A549 (cell line): ENCODE data around the gene BEND5. TPM values are rescaled to one million over a fixed set of nuclear protein-coding genes. Genes with fewer than 3 reads are reported as not detected.

Experiments
- ATAC-seq, 2 experiments: fragments of 200-7000 bp in 1 of 2; fragments of >200 bp in 1 of 2; cut with Nextera tagmentation in 1 of 2; cut with Tn5 transposase in 1 of 2; 3 replicates each; pipeline versions ENCODE4 v1.8.0 to v1.9.1; 2018 to 2020; ENCODE audit warnings: mild to moderate bottlenecking in 1 of 2, moderate library complexity in 1 of 2
- CTCF ChIA-PET: fragments of 300-600 bp; sonication (Branson Sonifier 250); formaldehyde crosslinking; extraction: SDS; loops from one replicate; lab custom pipeline; 2021; ENCODE audit warnings: antibody characterized with exemption, inconsistent platforms; lab: Yijun Ruan, JAX
- POLR2A ChIA-PET: fragments of 350-600 bp; formaldehyde crosslinking; extraction: SDS; loops from one replicate; lab custom pipeline; 2021; ENCODE audit warnings: antibody characterized with exemption, inconsistent platforms; lab: Yijun Ruan, JAX
- DNase-seq, 2 experiments: peaks; one replicate each; pipeline versions ENCODE4 v3.0.0 to v3.0.0-alpha.2; 2011 to 2016; ENCODE audit warnings: low read depth in 1 of 2, low spot score in 1 of 2
- FAIRE-seq: peaks from 2 replicates; lab custom pipeline; 2011; peaks lifted over from hg19 to GRCh38; lab: Jason Lieb, UNC
- H3K27ac ChIP-seq, 2 experiments: fragments of >200 bp; sonication (Bioruptor Twin); formaldehyde crosslinking; 3 replicates each; pipeline ENCODE4 v1.5.1; 2016 to 2017
- H3K4me1 ChIP-seq: fragments of >200 bp; sonication (Bioruptor Twin); formaldehyde crosslinking; 3 replicates; pipeline ENCODE4 v1.6.1; 2016
- H3K4me2 ChIP-seq: fragments of >200 bp; sonication (Bioruptor Twin); formaldehyde crosslinking; 3 replicates; pipeline ENCODE4 v1.6.1; 2016
- H3K4me3 ChIP-seq: fragments of >200 bp; sonication (Bioruptor Twin); formaldehyde crosslinking; 3 replicates; pipeline ENCODE4 v1.5.1; 2016
- H3K9me3 ChIP-seq: fragments of >200 bp; sonication (Bioruptor Twin); formaldehyde crosslinking; 3 replicates; pipeline ENCODE4 v1.6.1; 2016
- BCL3 ChIP-seq: fragments of >200 bp; sonication (Bioruptor Twin); formaldehyde crosslinking; IDR thresholded peaks from 3 replicates; pipeline ENCODE4 v1.6.1; 2016
- BHLHE40 ChIP-seq: IDR thresholded peaks from 2 replicates; pipeline ENCODE4 v1.6.1; 2012; ENCODE audit warnings: low read depth, low read length, inconsistent platforms
- CEBPB ChIP-seq, 2 experiments: fragments of >200 bp in 1 of 2; sonication (Bioruptor Twin) in 1 of 2; formaldehyde crosslinking in 1 of 2; IDR thresholded peaks; 2 replicates each; pipeline ENCODE4 v1.6.1; 2012 to 2016
- CHD2 ChIP-seq: fragments of 150-350 bp; IDR thresholded peaks from 2 replicates; pipeline ENCODE4 v1.6.1; 2014; ENCODE audit warnings: low read length; ENCODE audit not compliant: partially characterized antibody
- EP300 ChIP-seq, 2 experiments: fragments of >200 bp; sonication (Bioruptor Twin); formaldehyde crosslinking; IDR thresholded peaks; 2 replicates in 1 of 2; 3 replicates in 1 of 2; pipeline ENCODE4 v1.6.1; 2016 to 2017
- FOSB ChIP-seq: fragments of 250-450 bp; sonication (Bioruptor Pico); IDR thresholded peaks from 2 replicates; pipeline ENCODE4 v1.5.0; 2020; ENCODE audit warnings: mild to moderate bottlenecking, moderate library complexity
- HDAC2 ChIP-seq: fragments of 200-600 bp; sonication (generic); IDR thresholded peaks from 2 replicates; pipeline ENCODE4 v1.6.1; 2016
- HEYL ChIP-seq: fragments of 250-450 bp; sonication (Bioruptor Pico); IDR thresholded peaks from 2 replicates; pipeline ENCODE4 v1.8.0; 2021; ENCODE audit warnings: mild to moderate bottlenecking, moderate library complexity
- HOXA7 ChIP-seq: fragments of 250-450 bp; sonication (Bioruptor Pico); IDR thresholded peaks from 2 replicates; pipeline ENCODE4 v1.5.0; 2020; ENCODE audit warnings: mild to moderate bottlenecking, moderate library complexity
- HOXB13 ChIP-seq: fragments of 250-450 bp; sonication (Bioruptor Pico); IDR thresholded peaks from 2 replicates; pipeline ENCODE4 v1.5.0; 2020; ENCODE audit warnings: low read depth, mild to moderate bottlenecking, moderate library complexity
- JUN ChIP-seq, 2 experiments: fragments of >200 bp; sonication (Bioruptor Twin); formaldehyde crosslinking; IDR thresholded peaks; 2 replicates in 1 of 2; 3 replicates in 1 of 2; pipeline ENCODE4 v1.6.1; 2016 to 2017
- KDM5A ChIP-seq: fragments of 200-600 bp; sonication (generic); IDR thresholded peaks from 2 replicates; pipeline ENCODE4 v1.6.1; 2016; ENCODE audit warnings: antibody characterized with exemption, mild to moderate bottlenecking
- MAX ChIP-seq: IDR thresholded peaks from 2 replicates; pipeline ENCODE4 v1.6.1; 2012
- MYC ChIP-seq: IDR thresholded peaks from 2 replicates; pipeline ENCODE4 v1.6.1; 2012; ENCODE audit warnings: mild to moderate bottlenecking, inconsistent platforms, low read length, improper control_type of control experiment, borderline replicate concordance
- POLR2AphosphoS2 ChIP-seq: conservative IDR thresholded peaks from 2 replicates; pipeline ENCODE4 v1.6.1; 2012; ENCODE audit warnings: low read length, improper control_type of control experiment, inconsistent platforms
- RAD21 ChIP-seq, 2 experiments: fragments of >200 bp in 1 of 2; sonication (Bioruptor Twin) in 1 of 2; formaldehyde crosslinking in 1 of 2; IDR thresholded peaks in 1 of 2; conservative IDR thresholded peaks in 1 of 2; 2 replicates in 1 of 2; 3 replicates in 1 of 2; pipeline ENCODE4 v1.6.1; 2012 to 2018; ENCODE audit warnings: inconsistent platforms in 1 of 2
- RARB ChIP-seq: fragments of 250-450 bp; sonication (Bioruptor Pico); IDR thresholded peaks from 2 replicates; pipeline ENCODE4 v1.8.0; 2021; ENCODE audit warnings: mild to moderate bottlenecking, moderate library complexity
- RCOR1 ChIP-seq: fragments of 150-350 bp; IDR thresholded peaks from 2 replicates; pipeline ENCODE4 v1.6.1; 2014; ENCODE audit warnings: antibody characterized with exemption, low read length, low read depth
- SMC3 ChIP-seq: fragments of >200 bp; sonication (Bioruptor Twin); formaldehyde crosslinking; IDR thresholded peaks from 3 replicates; pipeline ENCODE4 v1.6.1; 2018; ENCODE audit warnings: inconsistent platforms
- TFCP2L1 ChIP-seq: fragments of 250-450 bp; sonication (Bioruptor Pico); IDR thresholded peaks from 2 replicates; pipeline ENCODE4 v1.5.0; 2021; ENCODE audit warnings: mild to moderate bottlenecking
- WGBS: methylation state at CpG from one replicate; pipeline ENCODE4 v1.1.6; 2017; ENCODE audit errors: missing lambda C conversion rate; 5-methylcytosine and 5-hydroxymethylcytosine counted together
- polyA plus RNA-seq, 4 experiments: library from polyadenylated mRNA; depleted of rRNA in 3 of 4; stranded (reverse); fragments of >200 nt; fragmentation: RNase III in 1 of 4; extraction: RNeasy Plus Mini Kit Qiagen cat#74134 plus additional on column Dnase treatment in 1 of 4; gene quantifications; 2 replicates in 3 of 4; 3 replicates in 1 of 4; pipeline ENCODE4 v1.2.3, GENCODE V29; 2011 to 2017

The BEND5 gene
- polyA plus RNA-seq, 2 of the 4 experiments (the other 2 are of a cell fraction) = not detected

- WGBS = 59% methylated on average over 4 of the region's 4 CpGs
- POLR2A ChIA-PET = no interaction called here
- Histone ChIP-seq H3K4me3 (no peak overlapping the region), H3K4me1 (no peaks in the 10 kb centered on the region), H3K27ac (no peak overlapping the region), H3K9me3 (no peaks in the 10 kb centered on the region), H3K4me2 (no peak overlapping the region)
- TF ChIP-seq MAX (no peak), HEYL (CRISPR knock-in tag) (no peak), BHLHE40 (no peak), MYC (no peak), CHD2 (no peak), TFCP2L1 (no peak), KDM5A (no peak), POLR2AphosphoS2 (no peak)
- DNase-seq (no peak), FAIRE-seq (no peak), ATAC-seq (no peak)
- CTCF ChIA-PET = no interaction called here
These were observed 50.0 kb downstream of the BEND5 start for GRCh38 chr1:48726557-48727215.

- CTCF ChIA-PET = no interaction called here
- POLR2A ChIA-PET = no interaction called here
These were observed 50.6 kb downstream of the BEND5 start for GRCh38 chr1:48726139-48726538.

GRCh38 chr1:48725341-48726046, 51.2 kb downstream of the BEND5 start:
- Histone ChIP-seq H3K9me3 (no peaks in the 10 kb centered on the region), H3K4me3 (no peak overlapping the region), H3K27ac (no peak overlapping the region), H3K4me1 (no peaks in the 10 kb centered on the region), H3K4me2 (no peak overlapping the region)
- 69% methylated on average over 5 of the region's 5 CpGs for WGBS
- no peak for DNase-seq
- CTCF ChIA-PET = no interaction called here
- POLR2A ChIA-PET = no interaction called here
- no peak for TF ChIP-seq MAX
- TF ChIP-seq JUN (IDR thresholded peaks at IDR 0.05) = no peak
- no peak for TF ChIP-seq KDM5A
- no peak for TF ChIP-seq HDAC2
- no peak for TF ChIP-seq BCL3
- no peak for TF ChIP-seq HOXB13 (CRISPR knock-in tag)
- no peak for TF ChIP-seq SMC3
- ATAC-seq = no peak
- FAIRE-seq = no peak

More at GRCh38 chr1:48726139-48726538, 50.6 kb downstream of the BEND5 start:
- Histone ChIP-seq H3K4me2 (no peak overlapping the region), H3K27ac (no peak overlapping the region), H3K9me3 (no peaks in the 10 kb centered on the region), H3K4me1 (no peaks in the 10 kb centered on the region), H3K4me3 (no peak overlapping the region)
- TF ChIP-seq CHD2 = no peak
- TF ChIP-seq RARB (CRISPR knock-in tag) = no peak
- no peak for TF ChIP-seq RCOR1
- no peak for TF ChIP-seq FOSB (CRISPR knock-in tag)
- TF ChIP-seq HOXA7 (CRISPR knock-in tag) = no peak
- TF ChIP-seq EP300 (IDR thresholded peaks at IDR 0.05) = no peak
- no peak for TF ChIP-seq RAD21 (conservative IDR thresholded peaks at IDR 0.05 in 1 of 2, IDR thresholded peaks at IDR 0.05 in 1 of 2)
- DNase-seq (no peak), FAIRE-seq (no peak), ATAC-seq (no peak)
- 83% methylated on average over 2 of the region's 2 CpGs for WGBS

- ATAC-seq = no peak
These were observed 55.8 kb downstream of the BEND5 start for GRCh38 chr1:48720929-48721328.

More at GRCh38 chr1:48720929-48721328, 55.8 kb downstream of the BEND5 start:
- CTCF ChIA-PET = no interaction called here
- POLR2A ChIA-PET = no interaction called here
- Histone ChIP-seq H3K4me3 (no peak overlapping the region), H3K27ac (no peak overlapping the region), H3K4me2 (no peak overlapping the region), H3K4me1 (no peaks in the 10 kb centered on the region), H3K9me3 (no peaks in the 10 kb centered on the region)
- TF ChIP-seq CEBPB (IDR thresholded peaks at IDR 0.05) (no peak), HOXA7 (CRISPR knock-in tag) (no peak)
- FAIRE-seq = no peak
- DNase-seq = no peak
